Urinary bladder (tissue), 4 donors: ENCODE measurements around the gene SUGCT. TPM values are rescaled to one million over a fixed set of nuclear protein-coding genes. Genes with fewer than 3 reads are reported as not detected.

ENCODE experiments used
- DNase-seq: peaks from one replicate; pipeline ENCODE4 v3.0.0-alpha.2; 2015; ENCODE audit errors: extremely low spot score
- H3K27ac ChIP-seq: one replicate; pipeline ENCODE4 v1.5.1; 2013; ENCODE audit warnings: low read depth, mild to moderate bottlenecking, moderate library complexity
- H3K36me3 ChIP-seq: one replicate; pipeline ENCODE4 v1.6.1; 2013; ENCODE audit warnings: mild to moderate bottlenecking, moderate library complexity; ENCODE audit not compliant: insufficient read depth
- H3K4me1 ChIP-seq: one replicate; pipeline ENCODE4 v1.6.1; 2013; ENCODE audit warnings: mild to moderate bottlenecking, moderate library complexity; ENCODE audit not compliant: insufficient read depth
- H3K4me3 ChIP-seq: one replicate; pipeline ENCODE4 v1.5.1; 2013; ENCODE audit warnings: low read depth, low read length
- WGBS: extraction: QIAGEN DNeasy Blood & Tissue Kit; methylation state at CpG from one replicate; pipeline ENCODE4 v1.1.7; 2013; 5-methylcytosine and 5-hydroxymethylcytosine counted together
- polyA plus RNA-seq: library from polyadenylated mRNA; stranded (reverse); fragments of 200-250 nt; gene quantifications from one replicate; pipeline ENCODE4 v1.2.3, GENCODE V29; 2013
- total RNA-seq: library from RNA; depleted of rRNA; stranded (reverse); fragments of >200 nt; gene quantifications from one replicate; pipeline ENCODE4 v1.2.3, GENCODE V29; 2014
- donor health status: healthy with polysubstance abuse.
- donor health status: healthy.

The SUGCT gene
- total and polyA plus RNA-seq, 2 donors: 3.3 to 8.3 TPM

DNA sequence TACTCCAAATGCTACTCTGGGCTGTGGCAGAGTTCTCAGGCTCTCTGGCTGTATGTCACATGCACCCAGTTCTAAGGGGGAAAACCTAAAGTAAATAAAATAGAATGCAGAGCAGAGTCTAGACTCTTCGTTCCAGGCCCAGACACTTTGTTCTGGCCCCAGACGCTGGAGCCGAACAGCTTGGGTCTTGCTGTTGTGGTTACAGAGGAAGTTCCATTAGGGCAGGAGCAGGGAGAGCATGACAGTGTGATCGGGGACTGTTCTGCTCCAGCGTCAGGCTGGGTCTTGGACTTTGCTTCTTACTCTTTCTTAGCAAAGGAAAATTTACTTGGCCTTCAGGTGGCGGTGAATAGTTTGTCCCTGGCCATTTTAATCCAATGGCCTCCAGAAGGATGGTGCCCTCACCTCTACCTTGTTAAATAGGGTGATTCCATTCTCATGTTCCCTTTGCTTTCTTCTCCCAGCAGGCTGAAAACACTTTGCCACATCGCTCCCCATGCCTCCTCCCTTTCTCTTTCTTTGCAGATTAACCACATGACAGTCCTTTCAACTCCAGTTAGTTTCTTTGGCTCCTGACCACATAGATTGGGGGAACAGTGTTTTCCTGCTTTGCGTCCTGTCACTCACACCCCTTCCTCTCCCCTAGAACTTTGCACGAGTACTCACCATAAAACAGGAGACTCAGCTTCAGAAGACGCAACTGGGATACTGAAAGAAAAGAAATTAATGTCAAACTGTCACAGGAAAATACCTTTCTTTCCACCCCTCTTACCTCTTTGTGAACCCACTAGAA, 730.8 kb downstream of the SUGCT start:
- Histone ChIP-seq H3K36me3 (no peaks in the 10 kb centered on the region), H3K4me3 (no peak overlapping the region), H3K27ac (no peak overlapping the region), H3K4me1 (no peaks in the 10 kb centered on the region)
- WGBS: 92% methylated on average over 10 of the region's 10 CpGs
- DNase-seq: no peak

DNA sequence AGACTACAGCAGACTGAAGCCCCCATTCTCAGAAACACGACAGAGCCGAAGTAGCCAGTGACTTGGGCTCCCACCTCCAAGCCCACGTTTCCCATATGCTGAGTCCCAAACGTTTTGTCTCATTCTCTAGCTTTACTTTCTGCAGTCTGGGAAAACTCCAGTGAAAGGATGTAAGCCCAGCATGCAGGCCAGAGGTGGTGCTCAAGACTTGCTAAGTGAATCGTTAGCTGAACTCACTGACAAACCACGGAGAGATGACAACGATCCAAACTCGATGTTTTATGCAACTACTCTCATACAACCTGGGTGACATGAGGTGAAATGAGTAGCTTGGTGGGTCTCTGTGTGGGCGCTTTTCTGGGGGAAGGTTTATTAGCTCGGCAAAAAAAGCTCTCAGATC, 731.8 kb downstream of the SUGCT start:
- Histone ChIP-seq H3K27ac (no peak overlapping the region), H3K4me1 (no peaks in the 10 kb centered on the region), H3K4me3 (no peak overlapping the region), H3K36me3 (no peaks in the 10 kb centered on the region)
- WGBS: 74% methylated on average over 10 of the region's 10 CpGs
- no peak for DNase-seq

DNA sequence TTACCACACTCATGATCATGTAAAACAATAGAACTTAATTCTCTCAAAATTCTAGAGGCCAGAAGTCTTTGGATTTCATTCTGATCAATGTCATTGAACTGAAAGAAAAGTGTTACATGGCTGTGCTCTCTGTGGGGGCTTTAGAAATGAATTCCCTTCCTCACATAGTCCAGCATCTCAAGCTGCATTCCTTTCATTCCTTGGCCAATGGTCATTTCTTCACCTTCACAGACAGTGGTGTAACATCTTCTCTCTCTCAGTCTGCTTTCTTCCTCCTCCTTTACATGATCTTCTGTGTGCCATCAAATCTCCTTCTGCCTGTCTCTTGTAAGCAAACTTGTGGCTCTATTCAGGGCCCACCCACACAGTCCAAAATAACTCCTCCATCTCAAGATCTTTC, 735.3 kb downstream of the SUGCT start:
- H3K27ac ChIP-seq: no peak overlapping the region
- H3K4me1 ChIP-seq: no peaks in the 10 kb centered on the region

GRCh38 chr7:40873248-40873647, 738.4 kb downstream of the SUGCT start:
- no peaks in the 10 kb centered on the region for H3K36me3 ChIP-seq
- H3K27ac ChIP-seq: no peak overlapping the region
- H3K4me3 ChIP-seq: no peak overlapping the region
- WGBS: 86% methylated on average over 3 of the region's 3 CpGs
- no peak for DNase-seq
- H3K4me1 ChIP-seq: no peaks in the 10 kb centered on the region

More for the DNA sequence above, 735.3 kb downstream of the SUGCT start:
- Histone ChIP-seq H3K36me3 (no peaks in the 10 kb centered on the region), H3K4me3 (no peak overlapping the region)
- no peak for DNase-seq

- WGBS: 85% methylated on average over 4 of the region's 4 CpGs
- Histone ChIP-seq H3K27ac (no peak overlapping the region), H3K4me3 (no peak overlapping the region), H3K4me1 (no peaks in the 10 kb centered on the region), H3K36me3 (no peaks in the 10 kb centered on the region)
- no peak for DNase-seq
Observed at GRCh38 chr7:40874756-40875155, 740.0 kb downstream of the SUGCT start.

DNA sequence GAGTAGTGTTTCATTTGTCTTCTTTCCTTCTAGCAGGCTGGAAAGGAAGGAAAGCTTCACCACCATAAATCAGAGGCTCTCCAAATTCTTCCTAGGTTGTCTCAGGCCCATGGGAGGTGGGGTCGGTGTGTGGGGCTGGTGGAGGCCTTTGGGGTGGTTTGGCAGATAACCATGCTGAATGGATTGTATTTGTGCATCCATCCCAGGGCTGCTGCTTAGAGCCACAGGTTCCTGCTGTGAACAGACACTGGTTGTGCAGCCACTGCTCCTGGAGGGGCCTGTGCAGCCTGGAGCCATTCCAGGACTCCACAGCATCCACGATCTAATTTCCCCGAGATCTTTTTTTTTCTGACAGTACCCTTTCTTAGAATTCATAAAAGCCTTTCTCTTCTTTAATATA, 741.8 kb downstream of the SUGCT start:
- Histone ChIP-seq H3K4me1 (no peaks in the 10 kb centered on the region), H3K36me3 (no peaks in the 10 kb centered on the region), H3K27ac (no peak overlapping the region), H3K4me3 (no peak overlapping the region)
- no peak for DNase-seq
- 93% methylated on average over 3 of the region's 3 CpGs for WGBS

DNA sequence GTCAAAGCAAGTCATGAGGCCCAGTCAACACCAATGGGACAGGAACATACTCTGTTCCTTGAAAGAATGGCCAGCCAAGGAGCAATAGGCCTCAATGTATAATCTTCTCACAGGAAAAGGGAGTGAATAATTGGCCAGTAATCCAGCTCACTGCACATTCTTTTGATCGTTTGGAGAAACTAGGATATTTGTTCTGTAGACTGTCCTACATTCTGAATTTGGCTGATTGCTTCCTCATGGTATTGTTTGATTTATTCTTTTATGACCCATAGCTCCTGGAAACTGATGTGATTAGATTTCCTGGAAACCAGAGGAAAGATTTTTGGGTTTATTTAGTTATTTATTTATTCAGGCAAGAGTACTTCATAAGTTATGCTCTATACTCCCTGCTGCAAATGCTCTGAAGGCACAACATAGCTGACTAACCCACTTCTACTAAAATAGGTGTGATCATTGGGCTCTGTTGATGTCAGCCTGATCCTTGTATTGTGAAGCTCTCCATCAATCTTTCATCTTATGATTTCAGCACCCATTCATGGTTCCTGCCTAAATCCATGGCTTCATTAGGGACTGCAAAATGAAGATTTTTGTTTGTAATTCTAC, 745.2 kb downstream of the SUGCT start:
- 29% methylated on average over 1 of the region's 1 CpG for WGBS
- Histone ChIP-seq H3K27ac (no peak overlapping the region), H3K36me3 (no peaks in the 10 kb centered on the region), H3K4me3 (no peak overlapping the region), H3K4me1 (no peaks in the 10 kb centered on the region)
- no peak for DNase-seq

DNA sequence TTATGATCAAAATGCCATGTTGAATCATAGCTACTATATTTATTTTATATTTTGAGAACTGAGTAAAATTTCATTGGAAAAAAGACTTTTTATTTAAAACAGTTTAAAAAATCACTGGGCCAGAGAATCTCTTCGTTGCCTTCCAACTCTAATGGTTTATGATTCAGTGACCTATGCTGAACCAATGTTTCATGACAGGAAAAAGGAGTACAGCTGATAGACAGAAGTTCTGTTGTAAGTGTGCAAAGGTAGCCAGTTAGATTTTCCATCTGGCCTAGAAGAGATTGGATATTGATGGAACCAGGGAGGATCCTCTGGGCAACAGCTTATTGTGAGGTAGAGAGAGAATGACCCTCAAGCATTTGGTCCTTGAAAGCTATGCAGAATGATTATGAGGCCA, 745.8 kb downstream of the SUGCT start:
- H3K36me3 ChIP-seq: no peaks in the 10 kb centered on the region
- H3K4me1 ChIP-seq: no peaks in the 10 kb centered on the region
- no peak overlapping the region for H3K27ac ChIP-seq
- no peak overlapping the region for H3K4me3 ChIP-seq
- 47% methylated on average over 1 of the region's 1 CpG for WGBS
- DNase-seq: no peak

GRCh38 chr7:40881405-40881926, 746.7 kb downstream of the SUGCT start:
- H3K4me3 ChIP-seq: no peak overlapping the region
- 74% methylated on average over 2 of the region's 2 CpGs for WGBS
- no peaks in the 10 kb centered on the region for H3K4me1 ChIP-seq
- H3K36me3 ChIP-seq: no peaks in the 10 kb centered on the region
- H3K27ac ChIP-seq: no peak overlapping the region
- DNase-seq: no peak

DNA sequence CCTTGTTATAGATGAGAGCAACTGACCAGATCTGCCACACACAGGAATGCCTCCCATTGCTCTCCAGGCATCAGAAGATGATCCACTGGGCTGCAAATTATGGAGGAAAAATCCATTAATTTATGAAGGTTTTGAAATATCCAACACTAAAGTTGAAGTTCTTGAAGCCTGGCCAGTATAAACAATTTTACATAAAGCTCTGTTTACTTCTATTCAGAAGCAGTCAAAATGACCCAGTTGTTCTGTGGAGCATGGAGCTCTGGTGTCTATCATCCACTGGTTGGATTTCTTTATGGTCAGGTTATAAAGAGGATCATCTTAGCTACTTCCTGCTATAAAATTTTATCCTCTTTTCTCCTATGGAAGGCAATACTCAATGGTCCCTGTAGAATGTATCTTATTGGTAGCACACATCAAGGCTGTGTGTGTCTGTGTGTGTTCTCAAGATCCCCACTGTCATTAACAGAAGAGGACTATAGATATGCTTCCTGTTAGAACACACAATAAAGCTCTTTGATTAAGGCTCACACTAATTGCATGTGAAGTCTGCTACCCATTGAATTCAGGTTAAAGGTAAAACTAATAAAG, 747.4 kb downstream of the SUGCT start:
- Histone ChIP-seq H3K27ac (no peak overlapping the region), H3K4me1 (no peaks in the 10 kb centered on the region), H3K4me3 (no peak overlapping the region), H3K36me3 (no peaks in the 10 kb centered on the region)
- no peak for DNase-seq

DNA sequence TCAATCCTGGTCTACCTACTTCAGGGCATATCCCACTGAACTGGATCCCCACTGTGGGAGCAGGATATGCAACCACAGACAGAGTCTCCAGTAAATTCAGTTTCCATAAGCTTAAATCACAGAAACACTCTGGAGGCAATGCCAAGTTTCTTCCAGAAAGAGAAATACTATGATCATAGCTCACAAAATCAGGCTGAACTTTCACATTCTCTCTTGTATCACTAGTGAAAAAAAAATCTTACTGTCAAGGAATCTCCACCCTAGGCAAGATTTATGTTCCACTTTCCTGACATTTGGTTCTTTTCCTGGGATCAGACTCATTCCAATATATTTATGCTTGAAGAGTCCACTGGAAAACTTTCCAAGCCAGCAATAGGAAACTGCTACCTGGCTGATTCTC, 749.0 kb downstream of the SUGCT start:
- no peaks in the 10 kb centered on the region for H3K4me1 ChIP-seq
- no peaks in the 10 kb centered on the region for H3K36me3 ChIP-seq
- H3K4me3 ChIP-seq: no peak overlapping the region
- no peak for DNase-seq
- H3K27ac ChIP-seq: no peak overlapping the region

- WGBS: 76% methylated on average over 3 of the region's 3 CpGs
Observed at GRCh38 chr7:40884241-40884640, 749.4 kb downstream of the SUGCT start.

DNA sequence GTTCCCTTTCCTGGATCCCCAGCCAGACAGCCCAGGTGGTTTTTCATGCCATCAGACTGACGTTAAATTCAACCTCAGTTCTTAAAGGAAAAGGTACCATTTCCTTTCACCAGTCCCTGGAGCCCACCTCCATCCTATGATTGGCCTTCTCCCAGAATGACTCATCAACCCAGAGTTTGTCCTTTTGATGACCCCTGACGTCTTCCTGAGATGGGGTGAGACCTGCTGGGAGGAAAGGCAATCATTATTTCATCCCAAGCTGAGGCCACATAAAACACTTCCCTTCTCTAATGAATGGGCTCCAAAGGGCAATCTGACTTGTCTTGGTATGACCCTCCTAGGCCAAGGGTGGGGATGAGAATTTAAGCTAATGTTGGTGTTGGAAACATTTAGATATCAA, 750.7 kb downstream of the SUGCT start:
- Histone ChIP-seq H3K27ac (no peak overlapping the region), H3K36me3 (no peaks in the 10 kb centered on the region), H3K4me1 (no peaks in the 10 kb centered on the region), H3K4me3 (no peak overlapping the region)
- WGBS: 66% methylated on average over 2 of the region's 2 CpGs
- DNase-seq: no peak

More at GRCh38 chr7:40884241-40884640, 749.4 kb downstream of the SUGCT start:
- H3K4me1 ChIP-seq: no peaks in the 10 kb centered on the region
- DNase-seq: no peak
- no peak overlapping the region for H3K27ac ChIP-seq
- no peak overlapping the region for H3K4me3 ChIP-seq
- H3K36me3 ChIP-seq: no peaks in the 10 kb centered on the region

DNA sequence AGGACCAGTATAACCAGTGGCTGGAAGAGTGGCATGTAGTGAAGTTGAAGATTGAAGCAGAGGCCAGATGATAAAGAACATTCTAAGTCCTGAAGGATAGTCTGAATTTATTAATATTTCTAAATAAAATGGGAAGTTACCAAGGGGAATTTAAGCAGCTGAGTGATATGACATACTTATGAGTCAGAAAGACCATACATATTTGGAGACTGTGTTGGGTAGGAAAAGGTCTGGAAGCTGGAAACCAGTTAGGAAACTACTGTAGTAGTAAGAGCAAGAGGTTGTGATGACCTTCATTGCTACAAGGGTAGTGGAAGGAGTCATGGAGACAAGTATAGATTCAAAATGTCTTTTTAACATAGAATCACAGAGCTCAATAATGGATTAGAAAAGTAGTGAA, 752.3 kb downstream of the SUGCT start:
- Histone ChIP-seq H3K4me3 (no peak overlapping the region), H3K27ac (no peak overlapping the region), H3K4me1 (no peaks in the 10 kb centered on the region), H3K36me3 (no peaks in the 10 kb centered on the region)
- DNase-seq: no peak
